GM21529 (cell line): Measurements from ENCODE around the gene ADCY2.

Experiments
- ATAC-seq: cut with Tn5 transposase; IDR thresholded peaks from one replicate; pipeline ENCODE4 v1.9.1; 2021; ENCODE audit not compliant: unreplicated experiment

ADCY2 gene

GRCh38 chr5:7501061-7501460 is 105.1 kb downstream of the ADCY2 start:
- no peak for ATAC-seq

- no peak for ATAC-seq
These were observed 107.6 kb downstream of the ADCY2 start for GRCh38 chr5:7503564-7503963.

GRCh38 chr5:7515284-7515914 is 119.5 kb downstream of the ADCY2 start:
- ATAC-seq: no peak

GRCh38 chr5:7516253-7516652 is 120.3 kb downstream of the ADCY2 start:
- ATAC-seq: no peak

- no peak for ATAC-seq
These were observed 121.1 kb downstream of the ADCY2 start for GRCh38 chr5:7517006-7517405.

- ATAC-seq: no peak
These were observed 123.1 kb downstream of the ADCY2 start for GRCh38 chr5:7518947-7519560.

- ATAC-seq: no peak
These were observed 123.6 kb downstream of the ADCY2 start for GRCh38 chr5:7519564-7519963.

- ATAC-seq: no peak
These were observed 133.9 kb downstream of the ADCY2 start for GRCh38 chr5:7529880-7530279.

GRCh38 chr5:7533941-7534340 is 138.0 kb downstream of the ADCY2 start:
- no peak for ATAC-seq

- no peak for ATAC-seq
These were observed 138.6 kb downstream of the ADCY2 start for GRCh38 chr5:7534505-7534904.

GRCh38 chr5:7537573-7537972 is 141.6 kb downstream of the ADCY2 start:
- no peak for ATAC-seq

- ATAC-seq: no peak
These were observed 143.6 kb downstream of the ADCY2 start for GRCh38 chr5:7539571-7539970.

- ATAC-seq: no peak
These were observed 145.0 kb downstream of the ADCY2 start for GRCh38 chr5:7540736-7541485.

GRCh38 chr5:7541898-7542297 is 146.0 kb downstream of the ADCY2 start:
- no peak for ATAC-seq

- no peak for ATAC-seq
These were observed 150.6 kb downstream of the ADCY2 start for GRCh38 chr5:7546555-7546954.

GRCh38 chr5:7548596-7548995 is 152.7 kb downstream of the ADCY2 start:
- no peak for ATAC-seq

- ATAC-seq: no peak
These were observed 169.6 kb downstream of the ADCY2 start for GRCh38 chr5:7565559-7565958.

GRCh38 chr5:7576023-7576715 is 180.2 kb downstream of the ADCY2 start:
- ATAC-seq: no peak

GRCh38 chr5:7577381-7577780 is 181.4 kb downstream of the ADCY2 start:
- no peak for ATAC-seq

GRCh38 chr5:7578071-7578470 is 182.1 kb downstream of the ADCY2 start:
- ATAC-seq: no peak

GRCh38 chr5:7584749-7585148 is 188.8 kb downstream of the ADCY2 start:
- ATAC-seq: no peak

- no peak for ATAC-seq
These were observed 189.9 kb downstream of the ADCY2 start for GRCh38 chr5:7585807-7586206.
